SK-N-SH (cell line): Measurements from ENCODE around the gene OR9K2. TPM values are rescaled to one million over a fixed set of nuclear protein-coding genes. Genes with fewer than 3 reads are reported as not detected.

ENCODE experiments used
- CTCF ChIA-PET: fragments of 300-600, 350-600 bp; formaldehyde crosslinking; extraction: SDS; loops from one replicate; lab custom pipeline; 2021; lab: Yijun Ruan, JAX
- POLR2A ChIA-PET: fragments of 350-600 bp; sonication (Branson Sonifier 250); formaldehyde crosslinking; extraction: SDS; loops from one replicate; lab custom pipeline; 2020; ENCODE audit warnings: antibody characterized with exemption, inconsistent platforms; lab: Yijun Ruan, JAX
- DNase-seq: peaks from one replicate; pipeline ENCODE4 v3.0.0; 2012
- H2AFZ ChIP-seq: fragments of 200-600 bp; sonication (generic); 2 replicates; pipeline ENCODE4 v1.8.1; 2016; ENCODE audit warnings: antibody characterized with exemption, mild to moderate bottlenecking, low read depth
- H3F3A ChIP-seq: fragments of 200-600 bp; sonication (generic); replicated peaks from 2 replicates; pipeline ENCODE3; 2016; ENCODE audit warnings: antibody characterized with exemption, mild to moderate bottlenecking; ENCODE audit not compliant: insufficient read depth
- H3K27ac ChIP-seq, 2 experiments: fragments of 200-500 bp in 1 of 2; fragments of 200-600 bp in 1 of 2; sonication (Bioruptor generic) in 1 of 2; sonication (generic), shearing (Covaris generic) in 1 of 2; 2 replicates each; pipeline versions ENCODE4 v1.5.1 to v1.6.1; 2014 to 2016; ENCODE audit warnings: low read depth in 2 of 2, inconsistent platforms in 1 of 2, low read length in 1 of 2, mild to moderate bottlenecking in 1 of 2, mixed read lengths in 1 of 2
- H3K27me3 ChIP-seq: fragments of 200-600 bp; sonication (generic), shearing (Covaris generic); 2 replicates; pipeline ENCODE4 v1.6.1; 2016; ENCODE audit warnings: mixed run types; ENCODE audit not compliant: insufficient read depth
- H3K36me3 ChIP-seq, 2 experiments: fragments of 200-500 bp in 1 of 2; fragments of 200-600 bp in 1 of 2; sonication (Bioruptor generic) in 1 of 2; sonication (generic) in 1 of 2; replicated peaks in 1 of 2; 2 replicates each; pipeline versions ENCODE3 to v1.5.1; 2014 to 2016; ENCODE audit warnings: low read length in 1 of 2, mild to moderate bottlenecking in 1 of 2; ENCODE audit not compliant: insufficient read depth in 2 of 2, control insufficient read depth in 1 of 2
- H3K4me1 ChIP-seq, 2 experiments: fragments of 200-500 bp in 1 of 2; fragments of 200-600 bp in 1 of 2; sonication (Bioruptor generic) in 1 of 2; sonication (generic), shearing (Covaris generic) in 1 of 2; 2 replicates each; pipeline versions ENCODE4 v1.5.1 to v1.6.1; 2014 to 2016; ENCODE audit warnings: low read depth in 1 of 2, low read length in 1 of 2, mixed run types in 1 of 2; ENCODE audit not compliant: insufficient read depth in 2 of 2, control insufficient read depth in 1 of 2
- H3K4me2 ChIP-seq: fragments of 200-600 bp; sonication (generic), shearing (Covaris generic); 2 replicates; pipeline ENCODE4 v1.6.1; 2017; ENCODE audit warnings: mixed run types
- H3K4me3 ChIP-seq, 2 experiments: fragments of 200-500 bp in 1 of 2; fragments of 200-600 bp in 1 of 2; sonication (Bioruptor generic) in 1 of 2; sonication (generic), shearing (Covaris generic) in 1 of 2; 2 replicates each; pipeline versions ENCODE4 v1.5.1 to v1.8.1; 2014 to 2016; ENCODE audit warnings: low read depth in 2 of 2, inconsistent platforms in 1 of 2, low read length in 1 of 2, mild to moderate bottlenecking in 1 of 2, mixed read lengths in 1 of 2, moderate library complexity in 1 of 2
- H3K79me2 ChIP-seq: fragments of 200-600 bp; sonication (generic); 2 replicates; pipeline ENCODE4 v1.8.1; 2017; ENCODE audit warnings: mild to moderate bottlenecking; ENCODE audit not compliant: insufficient read depth
- H3K9ac ChIP-seq: fragments of 200-600 bp; sonication (generic); 2 replicates; pipeline ENCODE4 v1.6.1; 2017; ENCODE audit warnings: mixed run types
- H3K9me2 ChIP-seq: fragments of 200-600 bp; sonication (generic); 2 replicates; pipeline ENCODE4 v1.6.1; 2017; ENCODE audit warnings: mixed run types
- H3K9me3 ChIP-seq: fragments of 200-600 bp; sonication (generic); 2 replicates; pipeline ENCODE4 v1.6.1; 2017; ENCODE audit warnings: mixed run types, mild to moderate bottlenecking, moderate library complexity
- H4K20me1 ChIP-seq: fragments of 200-600 bp; sonication (generic); 2 replicates; pipeline ENCODE4 v1.6.1; 2017; ENCODE audit warnings: mild to moderate bottlenecking, mixed run types; ENCODE audit not compliant: insufficient read depth
- CHD2 ChIP-seq: fragments of 150-350 bp; IDR thresholded peaks from 2 replicates; pipeline ENCODE4 v1.6.1; 2018; ENCODE audit warnings: low read length; ENCODE audit not compliant: partially characterized antibody
- EP300 ChIP-seq, 2 experiments: IDR thresholded peaks; 2 replicates each; pipeline versions ENCODE4 v1.4.0 to v1.6.1; 2012; ENCODE audit warnings: borderline replicate concordance in 1 of 2, low read depth in 1 of 2, low read length in 1 of 2
- FOXM1 ChIP-seq: IDR thresholded peaks from 2 replicates; pipeline ENCODE4 v1.4.0; 2012; ENCODE audit warnings: low read depth, mild to moderate bottlenecking
- GATA2 ChIP-seq: sonication (generic); formaldehyde crosslinking; IDR thresholded peaks from 2 replicates; pipeline ENCODE4 v1.5.0; 2020; ENCODE audit warnings: mild to moderate bottlenecking, missing genetic modification reagents
- IRF3 ChIP-seq: fragments of 150-350 bp; IDR thresholded peaks from 2 replicates; pipeline ENCODE4 v1.6.1; 2016; ENCODE audit warnings: mild to moderate bottlenecking, low read depth, low read length
- MEF2A ChIP-seq: IDR thresholded peaks from 2 replicates; pipeline ENCODE4 v1.4.0; 2012; ENCODE audit warnings: low read depth, borderline replicate concordance
- MXI1 ChIP-seq: IDR thresholded peaks from 2 replicates; pipeline ENCODE4 v1.6.1; 2012; ENCODE audit warnings: mild to moderate bottlenecking, low read depth, low read length, improper control_type of control experiment
- PBX3 ChIP-seq: IDR thresholded peaks from 2 replicates; pipeline ENCODE4; 2012
- POLR2AphosphoS5 ChIP-seq: IDR thresholded peaks from 2 replicates; pipeline ENCODE4 v1.6.1; 2012; ENCODE audit warnings: low read depth, low read length
- RCOR1 ChIP-seq: fragments of 150-350 bp; IDR thresholded peaks from 2 replicates; pipeline ENCODE4 v1.6.1; 2017; ENCODE audit warnings: antibody characterized with exemption, low read length
- RFX5 ChIP-seq: IDR thresholded peaks from 2 replicates; pipeline ENCODE4 v1.6.1; 2012; ENCODE audit warnings: mild to moderate bottlenecking, improper control_type of control experiment, low read length
- SIN3A ChIP-seq: IDR thresholded peaks from 2 replicates; pipeline ENCODE4 v1.6.1; 2012; ENCODE audit warnings: low read depth, mild to moderate bottlenecking, low read length, moderate library complexity, borderline replicate concordance
- SMC3 ChIP-seq: IDR thresholded peaks from 2 replicates; pipeline ENCODE4 v1.6.1; 2012; ENCODE audit warnings: low read depth, low read length, improper control_type of control experiment
- TCF12 ChIP-seq: IDR thresholded peaks from 2 replicates; pipeline ENCODE4 v1.4.0; 2012
- TEAD4 ChIP-seq: IDR thresholded peaks from 2 replicates; pipeline ENCODE4 v1.4.0; 2012; ENCODE audit warnings: mild to moderate bottlenecking, borderline replicate concordance; ENCODE audit not compliant: insufficient read depth
- USF1 ChIP-seq: IDR thresholded peaks from 2 replicates; pipeline ENCODE4 v1.4.0; 2012; ENCODE audit warnings: low read depth, borderline replicate concordance
- WGBS: methylation state at CpG from one replicate; pipeline ENCODE4 v1.1.6; 2017; ENCODE audit warnings: low lambda C conversion rate; 5-methylcytosine and 5-hydroxymethylcytosine counted together
- polyA plus RNA-seq, 3 experiments: library from polyadenylated mRNA; depleted of rRNA; stranded (reverse); fragments of >200 nt; gene quantifications; 2 replicates each; pipeline ENCODE4 v1.2.3, GENCODE V29; 2012
- TF ChIP-seq, protein P1 (sequence below): IDR thresholded peaks from 2 replicates; pipeline ENCODE4 v1.4.0; 2012; ENCODE audit warnings: low read depth
- TF ChIP-seq, protein P2 (sequence below): fragments of 200-600 bp; sonication (generic); IDR thresholded peaks from 2 replicates; pipeline ENCODE4 v1.6.1; 2017; ENCODE audit warnings: antibody characterized with exemption, mild to moderate bottlenecking, moderate library complexity

OR9K2 gene
- polyA plus RNA-seq, 1 of the 3 experiments (the other 2 are of a cell fraction), result not detected

DNA sequence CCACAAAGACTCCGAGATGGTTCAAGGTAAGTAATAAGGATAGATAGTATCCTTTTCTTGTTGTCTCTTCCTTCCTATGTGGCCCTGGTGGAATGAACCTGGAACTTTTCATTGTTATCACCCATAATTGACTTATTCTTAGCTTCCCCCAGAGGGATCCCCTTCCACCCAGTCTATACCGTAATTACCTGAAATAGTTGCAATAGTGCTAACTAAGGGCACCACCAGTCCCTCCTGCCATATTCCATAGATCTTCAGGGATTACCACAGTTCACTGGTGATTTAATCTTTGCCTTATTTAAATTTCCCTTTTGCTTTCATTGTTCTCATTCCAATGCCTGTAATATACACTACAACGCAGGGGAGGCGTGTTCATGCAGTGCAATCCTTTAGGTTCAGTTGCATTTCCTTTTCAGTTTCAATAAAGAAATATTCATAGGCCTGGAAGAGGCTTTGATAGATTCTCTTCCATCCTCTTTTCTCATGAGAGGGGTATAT is 13.8 kb upstream of the OR9K2 start:
- Histone ChIP-seq H3K4me3 (no peak overlapping the region), H3K27ac (no peak overlapping the region), H3K9me3 (no peaks in the 10 kb centered on the region), H3K36me3 (no peaks in the 10 kb centered on the region), H3K9me2 (0 out of 2 replicates have a peak, but pooled peaks cover 2% of the 10 kb centered on the region), H3K79me2 (no peaks in the 10 kb centered on the region), H2AFZ (no peak overlapping the region), H3F3A (no peaks in the 10 kb centered on the region), H3K9ac (no peak overlapping the region), H3K4me1 (no peaks in the 10 kb centered on the region), H4K20me1 (no peaks in the 10 kb centered on the region), H3K27me3 (peaks cover 8% of the 10 kb centered on the region; the same call in 1 of the 2 replicates), H3K4me2 (no peak overlapping the region)
- 8% methylated on average over 4 of the region's 4 CpGs for WGBS
- DNase-seq, result no peak
- ChIA-PET CTCF (no interaction called here), POLR2A (no interaction called here)
- TF ChIP-seq IRF3 (no peak), FOXM1 (no peak), TEAD4 (no peak), PBX3 (no peak), TCF12 (no peak), SMC3 (no peak), USF1 (no peak), CHD2 (no peak), RFX5 (no peak), SIN3A (no peak), MEF2A (no peak), GATA2 (CRISPR knock-in tag) (no peak), RCOR1 (no peak), EP300 (IDR thresholded peaks at IDR 0.05; ENCODE audit: borderline replicate concordance in 1 of 2, low read depth in 1 of 2, low read length in 1 of 2) (no peak), MXI1 (no peak), POLR2AphosphoS5 (no peak)
- TF ChIP-seq, protein P1, sequence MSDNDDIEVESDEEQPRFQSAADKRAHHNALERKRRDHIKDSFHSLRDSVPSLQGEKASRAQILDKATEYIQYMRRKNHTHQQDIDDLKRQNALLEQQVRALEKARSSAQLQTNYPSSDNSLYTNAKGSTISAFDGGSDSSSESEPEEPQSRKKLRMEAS, result no peak
- TF ChIP-seq, protein P2, sequence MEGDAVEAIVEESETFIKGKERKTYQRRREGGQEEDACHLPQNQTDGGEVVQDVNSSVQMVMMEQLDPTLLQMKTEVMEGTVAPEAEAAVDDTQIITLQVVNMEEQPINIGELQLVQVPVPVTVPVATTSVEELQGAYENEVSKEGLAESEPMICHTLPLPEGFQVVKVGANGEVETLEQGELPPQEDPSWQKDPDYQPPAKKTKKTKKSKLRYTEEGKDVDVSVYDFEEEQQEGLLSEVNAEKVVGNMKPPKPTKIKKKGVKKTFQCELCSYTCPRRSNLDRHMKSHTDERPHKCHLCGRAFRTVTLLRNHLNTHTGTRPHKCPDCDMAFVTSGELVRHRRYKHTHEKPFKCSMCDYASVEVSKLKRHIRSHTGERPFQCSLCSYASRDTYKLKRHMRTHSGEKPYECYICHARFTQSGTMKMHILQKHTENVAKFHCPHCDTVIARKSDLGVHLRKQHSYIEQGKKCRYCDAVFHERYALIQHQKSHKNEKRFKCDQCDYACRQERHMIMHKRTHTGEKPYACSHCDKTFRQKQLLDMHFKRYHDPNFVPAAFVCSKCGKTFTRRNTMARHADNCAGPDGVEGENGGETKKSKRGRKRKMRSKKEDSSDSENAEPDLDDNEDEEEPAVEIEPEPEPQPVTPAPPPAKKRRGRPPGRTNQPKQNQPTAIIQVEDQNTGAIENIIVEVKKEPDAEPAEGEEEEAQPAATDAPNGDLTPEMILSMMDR, result no peak
